MCF 10A (cell line): ENCODE measurements around the gene CCRL2. TPM values are rescaled to one million over a fixed set of nuclear protein-coding genes. Genes with fewer than 3 reads are reported as not detected.
A peak's percentile ranks its signal among the peaks of the same experiment; 100 is the strongest.

Source experiments
- BruUV-seq: library from RNA; stranded (reverse); fragments of 400-500 nt; replicated peaks from 2 replicates; lab custom pipeline; 2021; lab: Mats Ljungman, UMichigan
- CTCF ChIA-PET: fragments of 300-600 bp; sonication (Branson Sonifier 250); formaldehyde crosslinking; extraction: SDS; loops from one replicate; lab custom pipeline; 2021; ENCODE audit warnings: antibody characterized with exemption, inconsistent platforms; lab: Yijun Ruan, JAX
- POLR2A ChIA-PET: fragments of 300-600, 350-650 bp; sonication (Branson Sonifier 250); formaldehyde crosslinking; extraction: SDS; loops from one replicate; lab custom pipeline; 2020; ENCODE audit warnings: antibody characterized with exemption, inconsistent platforms; lab: Yijun Ruan, JAX
- DNase-seq: peaks from one replicate; pipeline ENCODE4 v3.0.0-alpha.2; 2018; ENCODE audit not compliant: unreplicated experiment
- H3K27ac Mint-ChIP-seq: one replicate; pipeline ENCODE4 v1.8.0; 2022; ENCODE audit warnings: mild to moderate bottlenecking, low read depth, mixed read lengths; ENCODE audit not compliant: unreplicated experiment
- H3K27me3 Mint-ChIP-seq: one replicate; pipeline ENCODE4 v1.8.0; 2022; ENCODE audit warnings: mixed read lengths; ENCODE audit not compliant: insufficient read depth, unreplicated experiment
- H3K36me3 Mint-ChIP-seq: one replicate; pipeline ENCODE4 v1.8.0; 2022; ENCODE audit warnings: mild to moderate bottlenecking, moderate library complexity, mixed read lengths; ENCODE audit not compliant: insufficient read depth, unreplicated experiment
- H3K4me1 Mint-ChIP-seq: one replicate; pipeline ENCODE4 v1.8.0; 2022; ENCODE audit warnings: mixed read lengths; ENCODE audit not compliant: insufficient read depth, unreplicated experiment
- H3K4me3 Mint-ChIP-seq: one replicate; pipeline ENCODE4 v1.8.0; 2022; ENCODE audit warnings: mild to moderate bottlenecking, moderate library complexity, mixed read lengths; ENCODE audit not compliant: unreplicated experiment
- H3K9me3 Mint-ChIP-seq: one replicate; pipeline ENCODE4 v1.8.0; 2022; ENCODE audit warnings: mixed read lengths; ENCODE audit not compliant: unreplicated experiment
- CTCF ChIP-seq: fragments of 200-600 bp; IDR thresholded peaks from one replicate; pipeline ENCODE4 v1.8.0; 2022; ENCODE audit warnings: antibody characterized with exemption, mild to moderate bottlenecking; ENCODE audit not compliant: unreplicated experiment
- intact Hi-C: fragments of 100-400 bp; cut with micrococcal nuclease; formaldehyde crosslinking; loops from 2 replicates; pipeline ENCODE4 v1.14.1; 2022
- total RNA-seq: library from RNA; stranded (reverse); gene quantifications from 2 replicates; pipeline ENCODE4 v1.2.3, GENCODE V29; 2022

The CCRL2 gene
- total RNA-seq, 1 experiment from 2014 or later = not detected

DNA sequence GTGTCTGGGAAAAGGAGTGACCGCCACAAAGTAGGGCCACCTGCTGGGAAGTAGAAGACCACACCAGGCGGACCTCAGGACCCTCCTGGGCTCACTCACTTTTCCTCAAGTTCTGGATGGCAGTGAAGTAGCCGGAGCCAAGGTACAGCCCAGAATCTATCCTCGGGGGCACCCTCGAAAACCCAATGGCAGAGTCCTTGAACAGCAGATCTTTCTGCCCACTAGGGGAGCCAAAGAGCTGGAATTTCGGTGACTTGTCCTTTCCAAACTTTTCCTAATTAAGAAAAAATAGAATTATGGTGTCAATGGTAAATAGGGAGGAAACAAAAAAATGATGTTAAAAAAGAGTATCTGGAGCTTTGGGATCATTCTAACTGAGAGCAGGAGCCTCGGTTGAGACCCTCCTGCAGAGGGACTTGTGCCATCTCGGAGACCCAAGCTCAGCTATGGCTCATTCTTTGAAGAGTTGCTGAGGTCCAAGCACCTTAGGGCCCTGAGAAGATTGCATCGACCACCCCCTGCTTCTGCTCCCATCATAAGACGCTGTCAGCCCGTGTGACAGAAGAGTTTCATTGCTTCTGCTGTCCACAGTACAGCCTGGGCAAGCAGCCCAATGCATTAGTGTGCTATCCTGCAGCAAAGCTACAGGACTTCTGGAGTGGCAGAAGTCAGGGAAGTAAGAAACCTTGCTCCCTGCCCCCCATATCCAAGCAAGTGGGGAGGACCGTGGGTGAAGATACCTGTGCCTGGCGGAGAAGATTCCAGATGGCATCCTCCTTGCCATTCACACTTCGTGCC lies 42.9 kb downstream of the CCRL2 start:
- no TSS peak for BruUV-seq
- TF ChIP-seq CTCF = peak; percentile 71
- DNase-seq = peak; percentile 37
- Mint-ChIP-seq H3K4me3 (no peak overlapping the region), H3K4me1 (no peaks in the 10 kb centered on the region), H3K9me3 (no peaks in the 10 kb centered on the region), H3K27me3 (peaks cover 58% of the 10 kb centered on the region), H3K36me3 (no peaks in the 10 kb centered on the region), H3K27ac (no peak overlapping the region)
- intact Hi-C loops = loop anchor here (10.0 kb wide), 1 partner anchor 365 kb away; no protein-coding TSS in a partner anchor
- CTCF ChIA-PET = interaction anchor here (0.7 to 1.6 kb wide), 12 partner anchors 12 to 380 kb away, joined by 3 to 6 read pairs (median 3); no protein-coding TSS in a partner anchor
- POLR2A ChIA-PET = interaction anchor here (0.7 to 0.9 kb wide), 2 partner anchors 20 to 66 kb away, joined by 3 to 4 read pairs; no protein-coding TSS in a partner anchor

DNA sequence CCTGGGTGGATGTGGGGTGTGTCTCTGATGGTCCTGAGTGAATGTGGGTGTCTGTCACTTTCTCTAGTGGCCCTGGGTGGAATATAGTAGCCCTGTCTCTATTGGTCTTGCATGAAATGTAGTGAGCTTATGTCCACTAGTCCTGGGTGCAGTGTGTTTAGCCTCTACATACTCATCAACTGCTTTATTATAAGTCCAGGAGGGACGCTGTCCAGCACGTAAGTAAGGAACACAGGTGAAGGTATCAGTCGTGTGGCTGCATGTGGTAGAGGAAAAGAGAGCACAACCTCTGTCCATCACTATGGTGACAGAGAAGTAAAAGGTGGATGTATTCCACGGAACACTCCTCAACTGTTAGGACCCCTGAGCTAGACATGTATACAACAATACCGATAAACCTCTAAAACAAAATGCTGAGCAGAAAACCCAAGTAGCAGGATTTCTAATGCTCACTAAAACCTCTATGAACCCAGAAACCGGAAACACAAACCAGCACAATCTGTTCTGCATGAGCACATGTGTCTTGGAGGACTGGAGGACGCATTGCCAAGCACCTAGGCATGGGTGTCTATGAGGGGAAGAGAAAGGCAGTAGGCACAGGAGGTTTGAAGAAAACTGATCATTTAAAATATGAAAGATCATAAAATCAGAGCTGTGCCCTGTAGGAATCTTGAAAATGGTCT lies 46.6 kb downstream of the CCRL2 start:
- POLR2A ChIA-PET = interaction anchor here (0.7 kb wide), 1 partner anchor 1834 kb away, joined by 3 read pairs; no protein-coding TSS in a partner anchor
- CTCF ChIA-PET = interaction anchor here (0.9 kb wide), 1 partner anchor 10 kb away, joined by 3 read pairs; no protein-coding TSS in a partner anchor
- no TSS peak for BruUV-seq
- Mint-ChIP-seq H3K27me3 (peaks cover 46% of the 10 kb centered on the region), H3K4me3 (no peak overlapping the region), H3K4me1 (no peaks in the 10 kb centered on the region), H3K9me3 (no peaks in the 10 kb centered on the region), H3K27ac (no peak overlapping the region), H3K36me3 (no peaks in the 10 kb centered on the region)
- TF ChIP-seq CTCF = no peak
- intact Hi-C loops = no loop called here
- no peak for DNase-seq

GRCh38 chr3:46454209-46454595 lies 47.1 kb downstream of the CCRL2 start:
- Mint-ChIP-seq H3K36me3 (no peaks in the 10 kb centered on the region), H3K27me3 (peaks cover 48% of the 10 kb centered on the region), H3K4me3 (no peak overlapping the region), H3K9me3 (no peaks in the 10 kb centered on the region), H3K27ac (no peak overlapping the region), H3K4me1 (no peaks in the 10 kb centered on the region)
- no peak for DNase-seq
- intact Hi-C loops = no loop called here
- POLR2A ChIA-PET = no interaction called here
- no peak for TF ChIP-seq CTCF
- BruUV-seq = no TSS peak
- CTCF ChIA-PET = interaction anchor here (0.9 kb wide), 1 partner anchor 9 kb away, joined by 3 read pairs; no protein-coding TSS in a partner anchor

- H3K36me3 Mint-ChIP-seq = no peaks in the 10 kb centered on the region
- CTCF ChIA-PET = no interaction called here
- peaks cover 52% of the 10 kb centered on the region for H3K27me3 Mint-ChIP-seq
- BruUV-seq = no TSS peak
- no peaks in the 10 kb centered on the region for H3K9me3 Mint-ChIP-seq
- H3K4me1 Mint-ChIP-seq = no peaks in the 10 kb centered on the region
- TF ChIP-seq CTCF = no peak
- H3K4me3 Mint-ChIP-seq = no peak overlapping the region
- POLR2A ChIA-PET = no interaction called here
- no peak overlapping the region for H3K27ac Mint-ChIP-seq
- no peak for DNase-seq
- intact Hi-C loops = no loop called here
Measured at GRCh38 chr3:46454606-46455005, 47.5 kb downstream of the CCRL2 start.
